Stimulated activated effector memory CD8-positive, alpha-beta T cell treated with anti-CD3 and anti-CD28 coated beads, Interleukin-12 subunit alpha, Interleukin-12 subunit beta, amount 100 ng/mL, for 72 hours (primary cell): ENCODE data around the gene CCBE1.
"Not testable (repeated sequence)": the region's sequence is repeated elsewhere in the genome, so short reads cannot be mapped to it uniquely, and the experiment has no call there.

Experiments
- ATAC-seq: fragments of 150-1000 bp; cut with Tn5 transposase; 2 replicates; pipeline ENCODE4 v1.10.0; 2021
- DNase-seq, 2 donors: peaks; one replicate each; pipeline ENCODE4 v3.0.0; 2021 to 2022; ENCODE audit warnings: low spot score in 2 of 2
- H3K27ac Mint-ChIP-seq: one replicate; pipeline ENCODE4 v1.8.0; 2022; ENCODE audit warnings: mild to moderate bottlenecking, mixed read lengths
- H3K36me3 Mint-ChIP-seq: one replicate; pipeline ENCODE4 v1.8.0; 2022; ENCODE audit warnings: mild to moderate bottlenecking, mixed read lengths
- H3K4me1 Mint-ChIP-seq: one replicate; pipeline ENCODE4 v1.8.0; 2022; ENCODE audit warnings: mixed read lengths
- H3K4me3 Mint-ChIP-seq: one replicate; pipeline ENCODE4 v1.8.0; 2022; ENCODE audit warnings: mild to moderate bottlenecking, mixed read lengths
- H3K9me3 Mint-ChIP-seq: one replicate; pipeline ENCODE4 v1.8.0; 2022; ENCODE audit warnings: mixed read lengths

The CCBE1 gene

GRCh38 chr18:59515956-59516355 is 181.3 kb downstream of the CCBE1 start:
- H3K27ac Mint-ChIP-seq, H3K4me1 Mint-ChIP-seq, H3K9me3 Mint-ChIP-seq, H3K36me3 Mint-ChIP-seq, ATAC-seq, DNase-seq, H3K4me3 Mint-ChIP-seq: not testable (repeated sequence)

DNA sequence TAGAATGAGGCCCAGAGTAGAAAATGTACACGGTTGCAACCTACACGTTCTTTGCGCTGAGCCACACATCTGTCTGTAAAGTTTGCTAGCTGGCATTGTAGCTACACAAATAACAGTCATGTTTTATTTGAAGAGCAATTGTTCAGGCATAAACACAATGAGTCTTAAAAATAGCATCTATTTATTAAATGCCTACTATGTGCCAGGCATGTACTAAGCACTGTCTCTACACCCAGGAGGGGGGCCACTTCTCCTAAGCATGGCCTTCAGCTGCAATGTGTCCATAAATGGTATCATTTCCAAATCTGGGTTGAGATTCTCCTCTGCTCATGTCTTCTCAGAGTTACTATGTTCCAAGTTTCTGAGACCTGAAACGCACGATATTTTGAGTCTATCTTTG is 182.1 kb downstream of the CCBE1 start:
- no peak overlapping the region for H3K4me3 Mint-ChIP-seq
- ATAC-seq, result no peak
- no peaks in the 10 kb centered on the region for H3K4me1 Mint-ChIP-seq
- no peaks in the 10 kb centered on the region for H3K36me3 Mint-ChIP-seq
- no peak for DNase-seq
- no peak overlapping the region for H3K27ac Mint-ChIP-seq
- peaks cover 4% of the 10 kb centered on the region for H3K9me3 Mint-ChIP-seq

DNA sequence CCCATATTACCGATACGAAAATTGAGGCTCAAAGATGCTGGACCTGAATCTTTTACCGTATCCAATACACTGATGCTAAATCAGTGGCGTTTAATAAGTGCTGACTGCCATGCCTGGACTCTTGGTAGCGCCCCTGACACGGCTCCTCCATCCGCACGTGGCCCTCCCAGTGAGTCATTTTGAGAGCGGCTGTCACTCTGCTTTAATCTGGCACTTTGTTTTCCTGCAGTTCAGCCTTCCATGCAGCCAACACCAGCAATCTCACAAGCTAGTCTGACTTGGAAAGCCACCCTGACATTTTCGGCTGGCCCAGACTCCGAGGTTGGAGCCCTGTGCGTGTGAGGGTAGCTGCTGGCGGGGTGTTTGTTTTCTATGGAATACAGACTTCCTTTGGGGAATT is 183.0 kb downstream of the CCBE1 start:
- no peaks in the 10 kb centered on the region for H3K4me1 Mint-ChIP-seq

GRCh38 chr18:59512025-59512755 is 185.0 kb downstream of the CCBE1 start:
- no peaks in the 10 kb centered on the region for H3K9me3 Mint-ChIP-seq
- H3K36me3 Mint-ChIP-seq, result no peaks in the 10 kb centered on the region
- H3K4me3 Mint-ChIP-seq, result no peak overlapping the region
- DNase-seq, result no peak
- no peaks in the 10 kb centered on the region for H3K4me1 Mint-ChIP-seq
- no peak for ATAC-seq
- no peak overlapping the region for H3K27ac Mint-ChIP-seq

More for the DNA sequence above, 183.0 kb downstream of the CCBE1 start:
- no peak for DNase-seq
- H3K36me3 Mint-ChIP-seq, result no peaks in the 10 kb centered on the region
- H3K4me3 Mint-ChIP-seq, result no peak overlapping the region
- no peaks in the 10 kb centered on the region for H3K9me3 Mint-ChIP-seq
- H3K27ac Mint-ChIP-seq, result no peak overlapping the region
- ATAC-seq, result no peak

DNA sequence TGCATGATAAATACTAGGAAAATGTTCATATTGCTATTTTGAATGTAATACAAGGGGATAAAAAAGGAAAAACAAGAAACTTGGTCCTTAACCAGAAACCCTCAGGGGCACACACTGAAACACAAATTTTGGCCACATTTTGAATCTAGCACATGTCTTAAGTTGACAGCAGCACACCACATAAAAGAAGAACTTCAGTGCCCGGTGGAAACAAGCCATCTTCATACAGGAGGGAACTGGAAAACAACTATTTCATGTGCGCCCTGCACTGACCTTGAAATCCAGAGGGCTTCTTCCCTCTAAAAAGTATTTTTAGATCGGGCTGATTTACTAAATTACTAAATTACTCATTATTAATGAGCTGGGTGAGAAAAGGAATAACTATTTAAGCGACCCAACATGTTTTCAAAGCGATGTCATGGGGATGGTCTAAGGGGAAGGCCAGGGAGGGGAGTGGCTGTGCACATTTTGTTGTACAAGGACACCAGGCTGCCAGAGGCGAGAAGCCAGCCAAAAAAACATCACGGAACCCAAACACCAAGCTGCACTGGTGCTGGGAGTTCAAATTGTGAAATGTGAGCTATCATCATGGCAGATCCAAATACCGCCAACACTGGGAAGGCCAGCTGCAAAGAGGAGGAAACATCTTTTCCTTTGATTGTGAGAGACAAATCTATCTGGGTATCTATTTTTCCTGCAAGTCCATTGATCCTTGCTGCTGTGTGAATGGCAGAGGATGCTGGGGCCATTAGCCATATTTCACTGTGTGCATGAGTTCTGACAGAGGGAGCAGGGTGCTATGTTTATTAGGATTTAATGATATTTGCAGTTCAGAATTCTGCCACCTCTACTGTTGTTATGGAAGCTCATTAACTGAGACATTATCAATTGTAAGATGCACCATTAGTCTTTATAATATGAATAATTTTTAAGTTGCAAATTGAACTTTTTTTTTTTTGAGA is 187.5 kb downstream of the CCBE1 start:
- Mint-ChIP-seq H3K36me3 (no peaks in the 10 kb centered on the region), H3K4me3 (no peak overlapping the region), H3K4me1 (no peaks in the 10 kb centered on the region), H3K27ac (no peak overlapping the region), H3K9me3 (no peaks in the 10 kb centered on the region)
- DNase-seq, result no peak
- ATAC-seq, result no peak

- Mint-ChIP-seq H3K9me3 (no peaks in the 10 kb centered on the region), H3K4me1 (no peaks in the 10 kb centered on the region), H3K27ac (no peak overlapping the region), H3K4me3 (no peak overlapping the region), H3K36me3 (no peaks in the 10 kb centered on the region)
- no peak for ATAC-seq
- DNase-seq, result no peak
Observed at GRCh38 chr18:59505356-59505755, 191.9 kb downstream of the CCBE1 start.

DNA sequence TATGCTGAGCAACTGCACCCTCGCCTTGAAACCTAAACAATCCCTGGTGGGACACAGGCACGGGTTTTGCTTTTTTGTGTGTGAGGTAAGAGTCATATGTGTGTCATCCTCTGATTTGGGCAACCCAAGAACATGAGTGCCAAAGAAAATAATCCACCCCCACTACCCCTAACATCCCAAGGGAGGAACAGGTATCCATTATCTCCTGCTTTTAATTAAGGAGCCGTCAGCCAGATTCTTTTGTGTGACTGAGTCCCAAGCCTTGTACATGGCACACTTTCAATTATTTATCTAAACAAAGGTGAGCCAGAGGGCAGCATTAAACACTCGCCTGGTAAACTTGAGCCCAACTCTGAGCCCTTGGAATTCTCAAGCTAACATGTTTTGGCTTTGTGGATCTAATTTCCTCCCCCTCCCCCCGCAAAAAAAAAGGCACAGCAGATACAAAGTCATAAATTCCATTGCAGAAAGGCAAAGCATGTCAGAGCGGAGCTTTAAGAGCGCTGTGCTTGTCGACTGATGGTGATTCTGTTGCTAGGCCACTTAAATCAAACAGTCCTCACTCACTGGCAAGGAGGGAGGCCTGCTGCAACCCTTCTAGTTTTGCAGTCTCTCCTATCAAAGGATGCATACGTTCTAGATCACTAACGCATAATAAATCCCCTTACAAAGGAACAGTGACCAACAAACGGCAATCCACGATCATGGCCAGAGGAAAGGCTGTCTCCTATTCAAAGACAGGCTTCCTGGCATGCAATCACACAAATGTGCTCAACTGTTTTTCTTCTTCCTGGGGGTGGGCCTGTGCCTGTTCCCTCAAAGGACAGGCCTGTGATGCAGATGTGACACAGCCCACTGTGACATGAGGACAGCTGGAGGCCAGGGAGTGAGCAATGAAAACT is 194.7 kb downstream of the CCBE1 start:
- Mint-ChIP-seq H3K4me1 (no peaks in the 10 kb centered on the region), H3K27ac (no peak overlapping the region), H3K36me3 (no peaks in the 10 kb centered on the region), H3K4me3 (no peak overlapping the region), H3K9me3 (peaks cover 6% of the 10 kb centered on the region)
- ATAC-seq (no peak), DNase-seq (no peak)

DNA sequence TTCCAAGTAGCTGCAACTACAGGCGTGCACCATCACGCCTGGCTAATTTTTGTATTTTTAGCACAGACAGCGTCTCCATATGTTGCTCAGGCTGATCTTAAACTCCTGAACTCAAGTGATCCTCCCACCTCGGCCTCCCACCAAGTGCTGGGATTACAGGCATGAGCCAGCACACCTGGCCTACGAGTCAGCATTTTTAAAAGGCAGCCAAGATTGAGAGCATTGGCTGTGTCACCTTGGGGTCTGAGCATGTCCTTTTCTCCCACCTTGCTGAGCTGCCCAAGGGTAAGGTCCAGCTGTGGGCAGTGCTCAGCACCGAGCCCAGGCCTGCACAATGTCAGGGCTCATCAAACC is 195.3 kb downstream of the CCBE1 start:
- DNase-seq (no peak), ATAC-seq (no peak)
- Mint-ChIP-seq H3K27ac (no peak overlapping the region), H3K4me3 (no peak overlapping the region), H3K9me3 (peaks cover 6% of the 10 kb centered on the region), H3K4me1 (no peaks in the 10 kb centered on the region), H3K36me3 (no peaks in the 10 kb centered on the region)

DNA sequence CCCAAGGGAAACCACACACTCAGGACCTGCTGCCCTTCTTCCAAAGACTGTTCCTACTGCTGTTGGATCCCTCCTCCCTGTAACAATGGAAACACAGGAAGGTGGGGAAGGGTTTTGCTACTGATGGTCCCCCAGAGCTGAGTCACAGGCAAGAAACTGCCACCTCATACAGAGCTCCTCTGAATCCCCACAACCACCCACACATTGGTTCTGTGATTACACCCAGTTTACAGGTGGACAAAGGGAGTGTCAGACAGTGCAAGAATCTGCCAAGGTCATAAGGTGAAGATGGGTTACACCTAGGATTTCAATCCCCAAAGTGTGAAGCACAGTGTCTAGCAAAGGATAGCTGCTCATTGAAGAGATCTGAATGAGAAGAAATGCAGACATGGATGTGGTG is 196.5 kb downstream of the CCBE1 start:
- ATAC-seq (peak; percentile 38), DNase-seq (no peak)
- no peaks in the 10 kb centered on the region for H3K36me3 Mint-ChIP-seq
- no peaks in the 10 kb centered on the region for H3K4me1 Mint-ChIP-seq
- no peak overlapping the region for H3K27ac Mint-ChIP-seq
- H3K9me3 Mint-ChIP-seq, result peaks cover 6% of the 10 kb centered on the region
- H3K4me3 Mint-ChIP-seq, result no peak overlapping the region

DNA sequence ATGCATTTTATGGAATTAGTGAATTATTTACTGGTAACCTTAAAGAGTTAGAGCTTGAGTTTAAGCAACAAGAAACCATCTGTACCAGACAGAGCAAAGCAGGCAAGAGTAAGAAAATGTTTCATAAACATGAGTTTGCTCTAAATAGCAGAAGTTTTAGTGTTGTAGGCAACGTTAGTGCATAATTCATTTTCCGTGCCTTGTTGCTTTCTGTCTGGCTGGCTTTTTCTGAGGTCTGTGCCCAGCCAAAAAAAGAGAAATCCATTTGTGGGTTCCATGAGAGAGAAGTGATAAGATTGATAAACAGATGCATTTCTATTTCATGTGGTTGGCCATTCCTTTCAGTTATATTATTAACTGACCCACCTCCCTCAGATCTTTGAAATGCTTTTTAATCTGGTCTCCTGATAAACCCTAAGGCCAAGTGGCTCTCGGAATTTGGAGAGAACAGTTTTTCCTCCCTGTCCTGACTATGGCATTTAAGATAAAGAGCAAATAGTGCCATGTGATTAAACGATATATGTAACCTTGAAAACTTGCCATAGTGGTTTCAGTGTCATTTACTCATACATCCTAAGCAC is 198.6 kb downstream of the CCBE1 start:
- H3K9me3 Mint-ChIP-seq, result peaks cover 6% of the 10 kb centered on the region
- no peaks in the 10 kb centered on the region for H3K36me3 Mint-ChIP-seq
- no peak for ATAC-seq
- no peak for DNase-seq
- H3K4me1 Mint-ChIP-seq, result no peaks in the 10 kb centered on the region
- H3K27ac Mint-ChIP-seq, result no peak overlapping the region
- no peak overlapping the region for H3K4me3 Mint-ChIP-seq

GRCh38 chr18:59492756-59493421 is 204.3 kb downstream of the CCBE1 start:
- ATAC-seq (no peak), DNase-seq (no peak)
- no peaks in the 10 kb centered on the region for H3K36me3 Mint-ChIP-seq
- no peaks in the 10 kb centered on the region for H3K4me1 Mint-ChIP-seq
- no peak overlapping the region for H3K4me3 Mint-ChIP-seq
- no peak overlapping the region for H3K27ac Mint-ChIP-seq
- H3K9me3 Mint-ChIP-seq, result no peaks in the 10 kb centered on the region

GRCh38 chr18:59488899-59489298 is 208.3 kb downstream of the CCBE1 start:
- no peaks in the 10 kb centered on the region for H3K36me3 Mint-ChIP-seq
- ATAC-seq, result no peak
- no peaks in the 10 kb centered on the region for H3K9me3 Mint-ChIP-seq
- DNase-seq, result no peak
- no peak overlapping the region for H3K27ac Mint-ChIP-seq
- no peaks in the 10 kb centered on the region for H3K4me1 Mint-ChIP-seq
- H3K4me3 Mint-ChIP-seq, result no peak overlapping the region

DNA sequence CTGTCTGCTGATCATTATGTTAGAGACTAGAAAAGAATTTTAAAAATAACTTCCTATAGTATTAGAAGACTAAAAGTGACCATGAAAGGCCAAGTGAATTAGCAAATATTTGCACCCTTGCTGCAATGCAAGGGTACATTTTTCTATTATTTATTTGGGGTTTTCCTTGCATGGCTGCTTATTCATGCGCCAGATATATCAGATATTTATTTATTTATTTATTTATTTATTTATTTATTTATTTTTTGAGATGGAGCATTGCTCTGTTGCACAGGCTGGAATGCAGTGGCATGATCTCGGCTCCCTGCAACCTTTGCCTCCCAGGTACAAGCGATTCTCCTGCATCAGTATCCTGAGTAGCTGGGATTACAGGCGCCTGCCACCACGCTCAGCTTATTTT is 211.8 kb downstream of the CCBE1 start:
- Mint-ChIP-seq H3K27ac (no peak overlapping the region), H3K4me3 (no peak overlapping the region), H3K36me3 (no peaks in the 10 kb centered on the region), H3K4me1 (no peaks in the 10 kb centered on the region), H3K9me3 (no peaks in the 10 kb centered on the region)
- ATAC-seq, result no peak
- DNase-seq, result no peak

DNA sequence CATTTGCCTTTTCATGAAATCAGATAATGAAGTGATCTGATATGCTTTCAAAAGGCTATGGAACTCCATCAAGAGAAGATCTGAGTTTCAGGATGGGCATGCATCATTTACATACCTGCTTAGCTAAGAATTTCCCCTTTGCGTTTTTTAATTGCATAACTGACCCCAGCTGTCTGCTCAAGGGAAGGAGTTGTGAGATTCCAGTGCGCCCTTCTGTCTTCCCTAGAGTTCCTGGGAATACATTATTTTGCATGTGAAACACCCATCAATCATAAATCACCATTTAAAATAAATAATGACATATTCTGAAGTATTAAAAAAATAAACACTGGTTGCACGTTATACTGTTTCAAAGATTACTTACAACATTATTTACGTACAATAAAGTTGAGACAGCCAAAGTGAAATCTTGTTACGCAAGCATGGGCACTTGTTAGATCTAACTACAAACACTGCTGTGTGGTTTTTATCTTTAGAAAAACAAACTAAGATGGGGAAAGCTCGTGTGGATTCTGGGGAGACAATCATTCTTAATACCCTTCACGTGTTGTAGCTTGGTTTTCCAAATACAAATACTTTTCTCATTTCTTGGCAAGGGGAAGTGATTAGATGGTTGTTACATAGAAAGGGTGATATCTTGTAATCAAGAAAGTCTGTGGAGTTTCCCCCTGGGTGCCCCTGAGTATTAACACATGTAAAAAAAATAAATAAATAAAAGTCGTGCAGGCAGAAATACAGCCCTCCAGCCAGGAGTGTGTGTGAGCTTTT is 212.5 kb downstream of the CCBE1 start:
- no peak overlapping the region for H3K4me3 Mint-ChIP-seq
- H3K9me3 Mint-ChIP-seq, result no peaks in the 10 kb centered on the region
- H3K36me3 Mint-ChIP-seq, result no peaks in the 10 kb centered on the region
- ATAC-seq (no peak), DNase-seq (no peak)
- no peaks in the 10 kb centered on the region for H3K4me1 Mint-ChIP-seq
- H3K27ac Mint-ChIP-seq, result no peak overlapping the region
